Thyroid gland (tissue), 4 donors: ENCODE data around the gene TSSK6. TPM values are rescaled to one million over a fixed set of nuclear protein-coding genes. Genes with fewer than 3 reads are reported as not detected.

ENCODE experiments used
- DNase-seq, 2 donors: peaks; one replicate each; pipeline ENCODE4 v3.0.0-alpha.2; 2019
- H3K27ac ChIP-seq, 3 donors: fragments of 200-600 bp; sonication (generic); 1 replicate in 2 of 3; 2 replicates in 1 of 3; pipeline ENCODE4 v1.5.1; 2016 to 2019; ENCODE audit warnings: mild to moderate bottlenecking in 1 of 3, moderate library complexity in 1 of 3
- H3K27me3 ChIP-seq: fragments of 200-600 bp; sonication (generic); one replicate; pipeline ENCODE4 v1.5.1; 2019
- H3K36me3 ChIP-seq, 2 donors: fragments of 200-600 bp; sonication (generic); one replicate each; pipeline ENCODE4 v1.5.1; 2016 to 2019
- H3K4me1 ChIP-seq, 2 donors: fragments of 200-600 bp; sonication (generic); one replicate each; pipeline ENCODE4 v1.5.1; 2017 to 2019
- H3K4me3 ChIP-seq, 3 donors: fragments of 200-600 bp; sonication (generic); replicated peaks in 1 of 3; 1 replicate in 2 of 3; 2 replicates in 1 of 3; pipeline ENCODE4 v1.5.1; 2016; ENCODE audit warnings: mild to moderate bottlenecking in 1 of 3
- H3K9me3 ChIP-seq: fragments of 200-600 bp; sonication (generic); one replicate; pipeline ENCODE4 v1.5.1; 2017
- POLR2A ChIP-seq, 2 donors: fragments of 450-650 bp; IDR thresholded peaks; one replicate each; pipeline ENCODE4 v1.6.1; 2017; ENCODE audit warnings: antibody characterized with exemption in 2 of 2, mild to moderate bottlenecking in 2 of 2, moderate library complexity in 1 of 2
- WGBS, 2 donors: methylation state at CpG; one replicate each; pipeline ENCODE4 v1.1.5; 2017; 5-methylcytosine and 5-hydroxymethylcytosine counted together
- intact Hi-C: fragments of 100-400 bp; cut with DNase I; formaldehyde crosslinking; loops from one replicate; pipeline ENCODE4 v1.15.1; 2023
- total RNA-seq, 4 donors: library from RNA; depleted of rRNA; stranded (reverse); fragments of >200 nt; gene quantifications; one replicate each; pipeline ENCODE4 v1.2.3, GENCODE V29; 2016
- TF ChIP-seq, protein P1 (sequence below), 6 experiments: fragments of 200-600 bp in 3 of 6; fragments of 450-650 bp in 3 of 6; sonication (generic) in 3 of 6; IDR thresholded peaks; one replicate each; pipeline ENCODE4 v1.5.1; 2016 to 2019; ENCODE audit warnings: antibody characterized with exemption in 6 of 6, mild to moderate bottlenecking in 2 of 6, inconsistent platforms in 1 of 6, moderate library complexity in 1 of 6

Gene TSSK6
- total RNA-seq, 4 donors from 2014 or later = 1.8 to 7.7 (median 3.8) TPM

DNA sequence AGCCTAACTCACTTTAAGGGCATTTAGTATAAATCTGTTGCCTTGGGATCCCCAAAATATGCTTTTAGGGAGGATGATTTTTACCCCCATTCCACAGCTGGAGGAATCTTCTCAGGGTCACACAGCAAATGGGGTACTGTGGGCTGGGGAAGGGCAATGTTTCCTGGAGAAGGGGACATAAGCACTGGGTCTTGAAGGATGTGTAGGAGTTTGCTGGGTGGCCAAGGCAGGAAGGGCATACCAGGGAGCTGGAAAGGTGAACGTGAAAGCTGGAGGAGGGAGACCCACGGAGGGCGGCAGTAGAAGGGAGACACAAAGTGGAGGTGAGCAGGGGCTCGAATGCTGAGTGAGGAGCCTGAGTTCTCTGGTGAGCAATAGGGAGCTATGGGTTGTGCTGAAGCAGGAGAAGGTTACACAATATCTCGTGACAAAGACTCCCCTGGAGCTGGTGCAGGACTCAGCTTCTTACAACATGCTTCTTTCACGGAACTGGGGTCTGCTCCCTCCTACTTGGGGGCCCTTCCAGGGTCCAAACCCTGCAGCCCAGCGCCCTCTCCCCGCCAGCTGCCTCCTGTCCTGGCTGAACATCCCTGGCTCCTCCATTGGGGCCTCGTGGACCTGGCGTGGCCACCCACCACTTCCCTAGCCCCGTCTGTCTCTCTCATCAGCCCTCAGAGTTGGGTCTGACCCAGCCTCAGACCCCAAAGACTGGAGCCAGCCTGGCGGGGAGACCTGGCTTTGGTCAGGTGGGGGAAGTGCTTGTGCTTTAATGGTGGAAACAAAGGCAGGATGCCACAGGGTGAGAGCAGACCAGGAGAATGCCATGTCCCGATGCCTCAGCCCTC is 33.8 kb upstream of the TSSK6 start:
- no peak overlapping the region for H3K4me3 ChIP-seq
- WGBS, 2 donors = 73 to 77% methylated on average over 13 of the region's 13 CpGs

DNA sequence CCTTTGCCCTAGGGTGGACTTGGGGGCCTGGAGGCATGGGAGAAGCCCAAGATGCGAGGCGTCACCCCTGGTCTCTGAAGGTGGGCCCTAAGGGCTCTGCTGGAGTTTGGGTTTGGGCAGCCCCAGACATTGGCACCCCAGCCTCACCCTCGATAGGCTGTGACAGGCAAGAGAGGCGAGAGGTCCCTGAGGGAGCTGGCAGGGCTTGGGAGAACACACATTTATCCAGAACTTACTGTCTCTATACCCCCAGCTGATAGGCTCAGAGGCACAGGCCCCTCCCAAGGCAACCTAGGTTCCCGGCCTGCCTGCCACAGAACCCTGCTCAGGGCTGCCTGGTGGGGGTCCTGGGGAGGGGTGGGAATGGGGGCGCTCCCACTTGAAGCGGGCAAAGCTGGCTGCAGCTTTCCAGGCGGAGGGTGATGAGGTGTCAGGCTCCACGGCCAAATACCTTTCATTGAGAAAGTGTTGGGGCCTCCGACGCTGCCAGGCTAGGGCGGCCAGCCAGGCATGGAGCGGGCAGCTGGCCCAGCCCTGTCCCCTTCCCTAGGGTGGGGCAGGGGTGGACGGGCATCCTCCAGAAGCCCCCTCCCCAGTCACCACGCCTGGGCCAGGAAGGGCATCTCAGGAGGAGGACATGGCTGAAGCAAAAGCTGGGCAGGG is 32.5 kb upstream of the TSSK6 start:
- no peaks in the 10 kb centered on the region for H3K4me1 ChIP-seq
- no peak for DNase-seq
- H3K9me3 ChIP-seq = no peaks in the 10 kb centered on the region
- H3K36me3 ChIP-seq = no peaks in the 10 kb centered on the region
- WGBS, 2 donors = 63 to 80% methylated on average over 7 to 10 of the region's 15 CpGs
- TF ChIP-seq POLR2A (IDR thresholded peaks at IDR 0.05) = no peak
- TF ChIP-seq, protein P1, sequence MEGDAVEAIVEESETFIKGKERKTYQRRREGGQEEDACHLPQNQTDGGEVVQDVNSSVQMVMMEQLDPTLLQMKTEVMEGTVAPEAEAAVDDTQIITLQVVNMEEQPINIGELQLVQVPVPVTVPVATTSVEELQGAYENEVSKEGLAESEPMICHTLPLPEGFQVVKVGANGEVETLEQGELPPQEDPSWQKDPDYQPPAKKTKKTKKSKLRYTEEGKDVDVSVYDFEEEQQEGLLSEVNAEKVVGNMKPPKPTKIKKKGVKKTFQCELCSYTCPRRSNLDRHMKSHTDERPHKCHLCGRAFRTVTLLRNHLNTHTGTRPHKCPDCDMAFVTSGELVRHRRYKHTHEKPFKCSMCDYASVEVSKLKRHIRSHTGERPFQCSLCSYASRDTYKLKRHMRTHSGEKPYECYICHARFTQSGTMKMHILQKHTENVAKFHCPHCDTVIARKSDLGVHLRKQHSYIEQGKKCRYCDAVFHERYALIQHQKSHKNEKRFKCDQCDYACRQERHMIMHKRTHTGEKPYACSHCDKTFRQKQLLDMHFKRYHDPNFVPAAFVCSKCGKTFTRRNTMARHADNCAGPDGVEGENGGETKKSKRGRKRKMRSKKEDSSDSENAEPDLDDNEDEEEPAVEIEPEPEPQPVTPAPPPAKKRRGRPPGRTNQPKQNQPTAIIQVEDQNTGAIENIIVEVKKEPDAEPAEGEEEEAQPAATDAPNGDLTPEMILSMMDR (IDR thresholded peaks at IDR 0.05) = no peak
- H3K27ac ChIP-seq = no peak overlapping the region
- H3K4me3 ChIP-seq = no peak overlapping the region
- intact Hi-C loops = no loop called here
- H3K27me3 ChIP-seq = no peaks in the 10 kb centered on the region

More for the DNA sequence above, 33.8 kb upstream of the TSSK6 start:
- no peak for DNase-seq
- Histone ChIP-seq H3K4me1 (no peaks in the 10 kb centered on the region), H3K36me3 (no peaks in the 10 kb centered on the region), H3K27me3 (no peaks in the 10 kb centered on the region), H3K9me3 (no peaks in the 10 kb centered on the region), H3K27ac (no peak overlapping the region)
- intact Hi-C loops = no loop called here
- TF ChIP-seq, protein P1 (IDR thresholded peaks at IDR 0.05) = no peak
- no peak for TF ChIP-seq POLR2A (IDR thresholded peaks at IDR 0.05)

DNA sequence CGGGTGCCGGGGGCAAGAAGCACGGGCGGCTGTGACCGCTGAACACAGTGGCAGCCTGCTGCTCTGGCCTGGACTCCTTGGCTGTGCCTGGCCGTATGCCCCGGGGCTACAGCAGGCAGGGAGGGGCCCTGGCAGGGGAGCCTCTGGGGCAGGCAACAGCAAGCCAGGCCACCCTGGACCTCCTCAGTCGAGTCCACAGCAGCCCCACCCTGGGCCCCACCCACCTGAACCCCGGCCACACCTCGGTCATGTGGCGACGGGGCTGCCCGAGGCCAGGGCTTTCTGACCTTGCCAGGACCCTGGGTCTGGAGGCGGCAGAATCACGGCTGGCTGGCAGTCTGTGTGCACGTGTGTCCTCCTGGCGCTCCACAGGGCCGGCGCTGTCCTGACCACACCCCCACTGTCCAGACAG is 31.4 kb upstream of the TSSK6 start:
- TF ChIP-seq, protein P1 (IDR thresholded peaks at IDR 0.05) = no peak
- TF ChIP-seq POLR2A (IDR thresholded peaks at IDR 0.05) = no peak
- H3K9me3 ChIP-seq = no peaks in the 10 kb centered on the region
- no peaks in the 10 kb centered on the region for H3K4me1 ChIP-seq
- DNase-seq = no peak
- intact Hi-C loops = no loop called here
- H3K4me3 ChIP-seq = no peak overlapping the region
- WGBS, 2 donors = 80 to 88% methylated on average over 4 to 8 of the region's 19 CpGs
- H3K36me3 ChIP-seq = no peaks in the 10 kb centered on the region
- no peak overlapping the region for H3K27ac ChIP-seq
- no peaks in the 10 kb centered on the region for H3K27me3 ChIP-seq

GRCh38 chr19:19545707-19546106 is 30.4 kb upstream of the TSSK6 start:
- intact Hi-C loops = no loop called here
- WGBS, 2 donors = 92 to 97% methylated on average over 6 to 17 of the region's 23 CpGs

More at GRCh38 chr19:19545707-19546106, 30.4 kb upstream of the TSSK6 start:
- DNase-seq = no peak
- Histone ChIP-seq H3K27ac (no peak overlapping the region), H3K4me1 (peaks cover 5 to 7% of the 10 kb centered on the region in 2 donors), H3K9me3 (no peaks in the 10 kb centered on the region), H3K36me3 (no peaks in the 10 kb centered on the region), H3K4me3 (no peak overlapping the region), H3K27me3 (no peaks in the 10 kb centered on the region)
- no peak for TF ChIP-seq POLR2A (IDR thresholded peaks at IDR 0.05)
- TF ChIP-seq, protein P1 (IDR thresholded peaks at IDR 0.05) = no peak
